ENCODE data around the gene C14orf132. TPM values are rescaled to one million over a fixed set of nuclear protein-coding genes. Genes with fewer than 3 reads are reported as not detected.
"Not testable (repeated sequence)": the region's sequence is repeated elsewhere in the genome, so short reads cannot be mapped to it uniquely, and the experiment has no call there.

C14orf132 gene
- total and polyA plus RNA-seq, 2 experiments from 2014 or later: 17.0 to 19.3 TPM

- Histone ChIP-seq H3K4me2 (no peak overlapping the region), H3K27me3 (no peaks in the 10 kb centered on the region), H3K4me3 (no peak overlapping the region), H3K9me3 (ENCODE audit: low read depth) (no peaks in the 10 kb centered on the region), H2AFZ (no peak overlapping the region), H4K20me1 (ENCODE audit: insufficient read depth, poor library complexity, severe bottlenecking) (no peaks in the 10 kb centered on the region), H3K9me2 (replicated peaks; ENCODE audit: insufficient read depth) (no peaks in the 10 kb centered on the region), H3K27ac (no peak overlapping the region), H3K36me3 (replicated peaks; ENCODE audit: insufficient read depth, low read depth) (no peaks in the 10 kb centered on the region), H3K79me2 (no peaks in the 10 kb centered on the region), H3K4me1 (ENCODE audit: insufficient read depth) (no peaks in the 10 kb centered on the region)
- TF ChIP-seq EZH2phosphoT487 (IDR thresholded peaks at IDR 0.05; ENCODE audit: low read depth, severe bottlenecking, unreplicated experiment) (no peak), EZH2 (IDR thresholded peaks at IDR 0.05; ENCODE audit: borderline replicate concordance) (no peak)
- TF ChIP-seq, protein P1, sequence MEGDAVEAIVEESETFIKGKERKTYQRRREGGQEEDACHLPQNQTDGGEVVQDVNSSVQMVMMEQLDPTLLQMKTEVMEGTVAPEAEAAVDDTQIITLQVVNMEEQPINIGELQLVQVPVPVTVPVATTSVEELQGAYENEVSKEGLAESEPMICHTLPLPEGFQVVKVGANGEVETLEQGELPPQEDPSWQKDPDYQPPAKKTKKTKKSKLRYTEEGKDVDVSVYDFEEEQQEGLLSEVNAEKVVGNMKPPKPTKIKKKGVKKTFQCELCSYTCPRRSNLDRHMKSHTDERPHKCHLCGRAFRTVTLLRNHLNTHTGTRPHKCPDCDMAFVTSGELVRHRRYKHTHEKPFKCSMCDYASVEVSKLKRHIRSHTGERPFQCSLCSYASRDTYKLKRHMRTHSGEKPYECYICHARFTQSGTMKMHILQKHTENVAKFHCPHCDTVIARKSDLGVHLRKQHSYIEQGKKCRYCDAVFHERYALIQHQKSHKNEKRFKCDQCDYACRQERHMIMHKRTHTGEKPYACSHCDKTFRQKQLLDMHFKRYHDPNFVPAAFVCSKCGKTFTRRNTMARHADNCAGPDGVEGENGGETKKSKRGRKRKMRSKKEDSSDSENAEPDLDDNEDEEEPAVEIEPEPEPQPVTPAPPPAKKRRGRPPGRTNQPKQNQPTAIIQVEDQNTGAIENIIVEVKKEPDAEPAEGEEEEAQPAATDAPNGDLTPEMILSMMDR (IDR thresholded peaks at IDR 0.05; ENCODE audit: poor library complexity): no peak
- no peak for DNase-seq (ENCODE audit: low spot score)
Measured at GRCh38 chr14:96011607-96012006, 27.6 kb upstream of the C14orf132 start.

GRCh38 chr14:96012757-96013156 lies 26.4 kb upstream of the C14orf132 start:
- DNase-seq (ENCODE audit: low spot score); H3K4me2 ChIP-seq; H3K27me3 ChIP-seq; H3K4me1 ChIP-seq (ENCODE audit: insufficient read depth); H3K36me3 ChIP-seq (replicated peaks; ENCODE audit: insufficient read depth, low read depth); H3K27ac ChIP-seq; H2AFZ ChIP-seq; H4K20me1 ChIP-seq (ENCODE audit: insufficient read depth, poor library complexity, severe bottlenecking); H3K9me2 ChIP-seq (replicated peaks; ENCODE audit: insufficient read depth); H3K79me2 ChIP-seq; H3K4me3 ChIP-seq; H3K9me3 ChIP-seq (ENCODE audit: low read depth): not testable (repeated sequence)
- WGBS (ENCODE audit: low lambda C conversion rate, missing lambda C conversion rate): 82% methylated on average over 1 of the region's 1 CpG

DNA sequence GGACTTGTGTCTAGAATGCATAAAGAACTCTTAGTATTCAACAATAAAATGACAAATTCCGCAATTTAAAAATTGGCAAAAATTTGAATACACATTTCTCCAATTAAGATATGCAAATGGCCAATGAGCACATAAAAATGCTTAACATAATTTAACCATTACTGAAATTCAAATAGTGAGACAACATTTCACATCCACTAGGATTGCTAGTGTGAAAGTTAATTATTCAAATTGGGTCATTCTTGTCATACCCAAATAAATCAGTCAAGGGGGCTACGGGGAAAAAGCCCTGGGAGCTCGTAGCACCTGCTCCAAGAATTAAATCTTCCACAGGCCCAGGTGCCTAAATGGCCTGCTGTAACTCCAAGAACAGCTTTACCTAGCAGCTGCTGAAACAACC lies 25.0 kb upstream of the C14orf132 start:
- Histone ChIP-seq H2AFZ (no peak overlapping the region), H3K9me3 (ENCODE audit: low read depth) (no peaks in the 10 kb centered on the region), H3K4me3 (no peak overlapping the region), H3K36me3 (replicated peaks; ENCODE audit: insufficient read depth, low read depth) (no peaks in the 10 kb centered on the region), H3K79me2 (no peaks in the 10 kb centered on the region), H3K27ac (no peak overlapping the region), H3K4me1 (ENCODE audit: insufficient read depth) (no peaks in the 10 kb centered on the region), H3K4me2 (no peak overlapping the region), H3K9me2 (replicated peaks; ENCODE audit: insufficient read depth) (no peaks in the 10 kb centered on the region), H4K20me1 (ENCODE audit: insufficient read depth, poor library complexity, severe bottlenecking) (no peaks in the 10 kb centered on the region), H3K27me3 (no peaks in the 10 kb centered on the region)
- DNase-seq (ENCODE audit: low spot score): no peak
- TF ChIP-seq, protein P1 (IDR thresholded peaks at IDR 0.05; ENCODE audit: poor library complexity): no peak
- TF ChIP-seq EZH2 (IDR thresholded peaks at IDR 0.05; ENCODE audit: borderline replicate concordance): no peak
- TF ChIP-seq EZH2phosphoT487 (IDR thresholded peaks at IDR 0.05; ENCODE audit: low read depth, severe bottlenecking, unreplicated experiment): no peak
- WGBS (ENCODE audit: low lambda C conversion rate, missing lambda C conversion rate): 91% methylated on average over 3 of the region's 3 CpGs

GRCh38 chr14:96016501-96017160 lies 22.5 kb upstream of the C14orf132 start:
- 29% methylated on average over 7 of the region's 7 CpGs for WGBS (ENCODE audit: low lambda C conversion rate, missing lambda C conversion rate)
- Histone ChIP-seq H3K9me2 (replicated peaks; ENCODE audit: insufficient read depth) (no peaks in the 10 kb centered on the region), H3K27ac (no peak overlapping the region), H3K9me3 (ENCODE audit: low read depth) (no peaks in the 10 kb centered on the region), H3K4me2 (no peak overlapping the region), H3K4me1 (ENCODE audit: insufficient read depth) (no peaks in the 10 kb centered on the region), H3K79me2 (no peaks in the 10 kb centered on the region), H3K4me3 (no peak overlapping the region), H3K36me3 (replicated peaks; ENCODE audit: insufficient read depth, low read depth) (no peaks in the 10 kb centered on the region), H3K27me3 (no peaks in the 10 kb centered on the region), H4K20me1 (ENCODE audit: insufficient read depth, poor library complexity, severe bottlenecking) (no peaks in the 10 kb centered on the region), H2AFZ (no peak overlapping the region)
- DNase-seq (ENCODE audit: low spot score): peak; percentile 28
- TF ChIP-seq, protein P1 (IDR thresholded peaks at IDR 0.05; ENCODE audit: poor library complexity): no peak
- TF ChIP-seq EZH2phosphoT487 (IDR thresholded peaks at IDR 0.05; ENCODE audit: low read depth, severe bottlenecking, unreplicated experiment) (no peak), EZH2 (IDR thresholded peaks at IDR 0.05; ENCODE audit: borderline replicate concordance) (no peak)
